Colonic mucosa (tissue), 4 donors: Measurements from ENCODE around the gene RPL22L1. TPM values are rescaled to one million over a fixed set of nuclear protein-coding genes. Genes with fewer than 3 reads are reported as not detected.

ENCODE experiments used
- DNase-seq: peaks from one replicate; pipeline ENCODE4 v3.0.0-alpha.2; 2020
- H3K27ac ChIP-seq: fragments of 200-600 bp; one replicate; pipeline ENCODE4 v1.8.0; 2021
- H3K27me3 ChIP-seq: fragments of 200-600 bp; one replicate; pipeline ENCODE4 v1.8.0; 2021
- H3K36me3 ChIP-seq: fragments of 200-600 bp; one replicate; pipeline ENCODE4 v1.8.0; 2021
- H3K4me1 ChIP-seq: fragments of 200-600 bp; one replicate; pipeline ENCODE4 v1.8.0; 2021; ENCODE audit warnings: mild to moderate bottlenecking
- H3K4me3 ChIP-seq: fragments of 200-600 bp; one replicate; pipeline ENCODE4 v1.8.0; 2021
- H3K9ac ChIP-seq, 2 donors: one replicate each; pipeline ENCODE4 v1.7.0; 2013; ENCODE audit warnings: control low read depth in 2 of 2, low read depth in 2 of 2, low read length in 2 of 2
- H3K9me3 ChIP-seq: fragments of 200-600 bp; one replicate; pipeline ENCODE4 v1.8.0; 2021
- intact Hi-C: fragments of 100-400 bp; cut with DNase I; formaldehyde crosslinking; loops from one replicate; pipeline ENCODE4 v1.14.1; 2022
- total RNA-seq, 2 donors: library from RNA; stranded (reverse); fragmentation: NEBNext Ultra II Directional in 1 of 2; extraction: Animal tissue kit (Norgen Biotek cat#: 25700) in 1 of 2; gene quantifications; one replicate each; pipeline ENCODE4 v1.2.1, GENCODE V29; 2021
- TF ChIP-seq, protein P1 (sequence below): fragments of 200-600 bp; IDR thresholded peaks from one replicate; pipeline ENCODE4 v1.8.0; 2022; ENCODE audit warnings: antibody characterized with exemption, mild to moderate bottlenecking
- donor health status: healthy.
- donor health status: DM: no; HTN: no; CAD: no.
- donor health status: DM: no; HTN: no; CAD: no.

The RPL22L1 gene
- total RNA-seq, 2 donors from 2014 or later: 37.7 to 67.8 TPM

DNA sequence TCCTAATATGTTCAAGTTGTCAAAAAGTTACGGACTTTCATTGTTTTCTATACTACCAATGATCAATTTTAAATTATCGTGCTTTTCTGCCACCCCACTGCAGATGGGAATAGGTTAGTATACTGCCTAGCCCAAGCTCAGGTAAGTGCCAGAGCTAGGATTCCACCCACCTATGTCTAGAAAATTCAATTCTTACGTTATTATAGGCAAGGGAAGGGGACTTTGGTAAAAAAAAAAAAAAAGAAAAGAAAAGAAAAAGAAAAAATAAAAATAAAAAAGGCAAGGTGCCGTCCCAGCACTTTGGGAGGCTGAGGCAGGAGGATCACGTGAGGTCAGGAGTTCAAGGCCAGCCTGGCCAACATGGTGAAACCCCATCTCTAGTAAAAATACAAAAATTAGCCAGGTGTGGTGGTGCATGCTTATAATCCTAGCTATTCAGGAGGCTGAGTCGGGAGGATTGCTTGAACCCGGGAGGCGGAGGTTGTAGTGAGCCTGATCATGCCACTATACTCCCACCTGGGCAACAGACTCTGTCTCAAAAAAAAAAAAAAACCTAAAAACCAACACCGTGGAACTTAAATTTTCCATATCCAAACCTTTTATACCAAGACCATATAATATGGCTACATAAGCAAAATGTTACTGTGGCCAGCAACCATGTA lies 1.3 kb downstream of the RPL22L1 start:
- Histone ChIP-seq H3K4me1 (peaks cover 16% of the 10 kb centered on the region), H3K9ac (peak overlapping the region in 1 of 2 donors; percentile 83), H3K36me3 (no peaks in the 10 kb centered on the region), H3K9me3 (no peaks in the 10 kb centered on the region), H3K27me3 (no peaks in the 10 kb centered on the region), H3K4me3 (peak overlapping the region; percentile 53), H3K27ac (no peak overlapping the region)
- TF ChIP-seq, protein P1, sequence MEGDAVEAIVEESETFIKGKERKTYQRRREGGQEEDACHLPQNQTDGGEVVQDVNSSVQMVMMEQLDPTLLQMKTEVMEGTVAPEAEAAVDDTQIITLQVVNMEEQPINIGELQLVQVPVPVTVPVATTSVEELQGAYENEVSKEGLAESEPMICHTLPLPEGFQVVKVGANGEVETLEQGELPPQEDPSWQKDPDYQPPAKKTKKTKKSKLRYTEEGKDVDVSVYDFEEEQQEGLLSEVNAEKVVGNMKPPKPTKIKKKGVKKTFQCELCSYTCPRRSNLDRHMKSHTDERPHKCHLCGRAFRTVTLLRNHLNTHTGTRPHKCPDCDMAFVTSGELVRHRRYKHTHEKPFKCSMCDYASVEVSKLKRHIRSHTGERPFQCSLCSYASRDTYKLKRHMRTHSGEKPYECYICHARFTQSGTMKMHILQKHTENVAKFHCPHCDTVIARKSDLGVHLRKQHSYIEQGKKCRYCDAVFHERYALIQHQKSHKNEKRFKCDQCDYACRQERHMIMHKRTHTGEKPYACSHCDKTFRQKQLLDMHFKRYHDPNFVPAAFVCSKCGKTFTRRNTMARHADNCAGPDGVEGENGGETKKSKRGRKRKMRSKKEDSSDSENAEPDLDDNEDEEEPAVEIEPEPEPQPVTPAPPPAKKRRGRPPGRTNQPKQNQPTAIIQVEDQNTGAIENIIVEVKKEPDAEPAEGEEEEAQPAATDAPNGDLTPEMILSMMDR: no peak
- no peak for DNase-seq
- intact Hi-C loops: no loop called here

DNA sequence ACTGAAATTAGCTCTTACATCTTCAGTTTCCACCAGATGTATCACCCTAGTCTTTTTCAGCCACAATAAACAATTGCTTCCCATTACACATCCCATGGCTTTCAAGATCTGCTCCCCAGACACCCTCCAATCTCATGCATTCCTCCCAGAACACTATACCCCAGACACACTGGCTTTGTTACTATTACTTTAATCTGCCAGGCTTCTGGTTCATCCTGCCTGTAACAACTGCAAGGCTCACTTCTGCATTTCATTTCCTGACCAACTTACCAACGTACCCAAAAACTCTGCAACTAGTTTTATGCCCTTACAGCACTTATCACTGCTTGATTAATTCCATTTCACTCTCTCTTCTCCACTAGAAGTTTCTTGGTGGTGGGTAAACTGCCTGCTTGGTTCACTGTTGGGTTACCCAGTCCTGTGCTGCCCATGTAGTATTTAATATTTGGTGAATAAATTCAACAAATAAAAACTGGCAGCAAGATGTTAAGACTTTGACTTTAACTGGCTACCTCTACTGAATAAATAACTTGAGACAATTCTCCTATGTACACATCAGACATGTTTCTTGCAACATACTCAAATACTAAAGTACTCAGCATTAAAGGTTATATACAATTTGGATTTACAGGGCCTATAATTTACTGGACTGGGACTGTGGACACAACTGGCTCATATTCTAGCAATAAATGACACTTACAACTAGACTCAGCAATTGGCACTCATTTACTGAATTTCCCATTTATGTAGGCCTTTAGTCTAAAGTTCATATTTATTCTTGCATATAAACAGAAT lies 2.7 kb downstream of the RPL22L1 start:
- peaks cover 16% of the 10 kb centered on the region for H3K4me1 ChIP-seq
- H3K36me3 ChIP-seq: no peaks in the 10 kb centered on the region
- H3K9ac ChIP-seq: no peak overlapping the region
- no peak for DNase-seq
- no peak overlapping the region for H3K4me3 ChIP-seq
- peak overlapping the region; percentile 14 for H3K27ac ChIP-seq
- TF ChIP-seq, protein P1: no peak
- H3K9me3 ChIP-seq: no peaks in the 10 kb centered on the region
- intact Hi-C loops: no loop called here
- no peaks in the 10 kb centered on the region for H3K27me3 ChIP-seq

DNA sequence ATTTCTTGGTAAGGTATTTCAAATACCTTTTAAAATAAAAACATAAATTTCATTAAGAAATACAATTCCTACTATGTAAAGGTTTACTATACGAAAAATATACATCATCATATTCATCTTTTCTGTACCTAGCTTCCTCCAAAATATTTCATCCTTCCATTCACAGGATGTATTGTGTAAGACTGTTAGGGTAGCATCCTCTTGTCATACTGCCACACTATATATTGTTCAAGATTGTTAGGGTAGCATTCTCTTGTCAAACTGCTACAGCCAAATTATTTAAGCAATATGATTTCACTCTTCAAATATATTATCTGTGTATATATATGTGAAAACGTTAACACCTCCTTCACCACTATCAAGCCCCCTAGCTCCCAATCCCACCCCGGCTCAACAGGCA lies 3.5 kb downstream of the RPL22L1 start:
- intact Hi-C loops: no loop called here
- no peak overlapping the region for H3K27ac ChIP-seq

DNA sequence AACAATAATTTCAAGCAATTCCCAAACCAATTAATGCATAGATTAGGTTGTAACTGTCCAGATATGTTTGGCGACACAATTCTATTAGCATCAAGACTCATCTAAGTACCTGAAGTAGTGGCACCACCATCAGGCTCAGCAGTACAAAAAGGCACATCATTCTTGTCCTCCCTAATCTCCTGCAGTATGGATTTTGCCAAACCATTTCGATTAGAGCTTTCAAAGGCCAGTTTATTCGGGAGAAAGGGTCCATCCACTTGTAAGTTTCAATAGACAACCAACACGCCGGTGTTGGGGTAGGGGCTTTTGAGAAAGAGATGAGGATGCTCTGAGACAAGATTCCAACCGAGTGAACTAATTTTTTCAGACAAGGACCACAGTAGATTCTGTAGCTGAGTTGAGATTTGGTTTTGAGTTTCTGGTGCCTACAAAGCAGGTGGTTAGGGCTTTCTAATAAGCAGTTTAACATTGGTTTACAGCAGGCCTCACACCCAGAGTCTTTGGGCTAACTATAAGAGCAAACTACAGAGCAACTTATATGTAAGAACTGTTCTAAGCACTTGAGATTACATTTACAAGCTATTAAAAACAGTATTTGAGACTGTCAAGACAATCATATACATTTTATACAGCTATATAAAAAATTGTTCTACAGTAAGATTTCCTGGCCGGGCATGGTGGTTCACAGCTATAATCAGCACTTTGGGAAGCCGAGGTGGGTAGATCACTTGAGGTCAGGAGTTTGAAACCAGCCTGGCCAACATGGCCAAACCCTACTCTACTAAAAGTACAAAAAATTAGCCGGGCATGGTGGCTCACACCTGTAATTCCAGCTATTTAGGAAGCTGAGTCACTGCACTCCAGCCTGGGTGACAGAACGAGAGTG lies 4.5 kb downstream of the RPL22L1 start:
- no peak overlapping the region for H3K9ac ChIP-seq
- TF ChIP-seq, protein P1: no peak
- H3K36me3 ChIP-seq: no peaks in the 10 kb centered on the region
- H3K9me3 ChIP-seq: no peaks in the 10 kb centered on the region
- H3K4me1 ChIP-seq: peaks cover 16% of the 10 kb centered on the region
- H3K27me3 ChIP-seq: no peaks in the 10 kb centered on the region
- no peak overlapping the region for H3K27ac ChIP-seq
- no peak overlapping the region for H3K4me3 ChIP-seq
- no peak for DNase-seq
- intact Hi-C loops: no loop called here

More for the DNA sequence above, 3.5 kb downstream of the RPL22L1 start:
- Histone ChIP-seq H3K4me1 (peaks cover 16% of the 10 kb centered on the region), H3K27me3 (no peaks in the 10 kb centered on the region), H3K9me3 (no peaks in the 10 kb centered on the region), H3K4me3 (no peak overlapping the region), H3K9ac (no peak overlapping the region), H3K36me3 (no peaks in the 10 kb centered on the region)
- no peak for DNase-seq
- TF ChIP-seq, protein P1: no peak

DNA sequence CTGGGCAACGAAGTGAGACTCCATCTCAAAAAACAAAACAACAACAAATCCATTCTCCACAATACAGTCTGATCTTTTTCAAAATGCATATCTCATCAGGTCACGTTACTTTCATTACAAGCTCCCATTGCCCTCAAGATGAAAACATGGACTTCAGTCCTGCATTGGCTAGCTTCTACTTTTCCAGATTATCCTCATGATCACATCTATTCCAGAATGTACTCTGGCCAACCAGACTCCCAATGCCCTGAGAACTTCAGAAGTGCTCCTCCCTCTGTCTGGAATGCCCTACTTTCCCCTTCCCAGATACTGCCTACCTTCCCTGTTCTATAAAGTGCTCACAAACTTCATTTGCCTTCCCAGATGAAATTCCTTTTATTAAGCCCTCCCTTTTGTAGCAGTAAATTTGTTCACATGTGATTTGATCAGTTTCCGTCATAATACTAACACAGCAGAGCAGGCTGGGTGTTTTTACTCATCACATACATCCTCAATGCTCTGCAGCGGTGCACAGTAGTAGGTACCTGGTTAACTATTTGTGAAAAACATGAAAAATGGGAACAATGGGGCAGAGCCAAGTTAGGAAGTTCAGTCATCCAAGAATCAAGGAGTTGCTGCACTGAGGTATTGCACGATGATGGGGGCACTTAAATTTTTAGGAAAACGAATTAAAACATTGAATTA lies 5.3 kb downstream of the RPL22L1 start:
- H3K27ac ChIP-seq: no peak overlapping the region
- TF ChIP-seq, protein P1: no peak

More for the DNA sequence above, 5.3 kb downstream of the RPL22L1 start:
- peaks cover 16% of the 10 kb centered on the region for H3K4me1 ChIP-seq
- no peaks in the 10 kb centered on the region for H3K36me3 ChIP-seq
- no peaks in the 10 kb centered on the region for H3K27me3 ChIP-seq
- H3K9me3 ChIP-seq: no peaks in the 10 kb centered on the region
- H3K4me3 ChIP-seq: no peak overlapping the region
- no peak overlapping the region for H3K9ac ChIP-seq
- no peak for DNase-seq
- intact Hi-C loops: no loop called here
